ENCODE results near the gene USP49.
"Not testable (repeated sequence)": the region's sequence is repeated elsewhere in the genome, so short reads cannot be mapped to it uniquely, and the experiment has no call there.

The USP49 gene

GRCh38 chr6:41815587-41815986 is 79.6 kb downstream of the USP49 start:
- no peak overlapping the region for H3K4me3 ChIP-seq (ENCODE audit: low read depth, low read length)

- H3K4me3 ChIP-seq (ENCODE audit: low read depth, low read length), result no peak overlapping the region
These were observed 80.5 kb downstream of the USP49 start for GRCh38 chr6:41814629-41815028.

- no peak overlapping the region for H3K4me3 ChIP-seq (ENCODE audit: low read depth, low read length)
These were observed 81.2 kb downstream of the USP49 start for GRCh38 chr6:41813956-41814355.

GRCh38 chr6:41813469-41813868 is 81.7 kb downstream of the USP49 start:
- no peak overlapping the region for H3K4me3 ChIP-seq (ENCODE audit: low read depth, low read length)

GRCh38 chr6:41811946-41812345 is 83.2 kb downstream of the USP49 start:
- not testable (repeated sequence) for H3K4me3 ChIP-seq (ENCODE audit: low read depth, low read length)

GRCh38 chr6:41811095-41811494 is 84.1 kb downstream of the USP49 start:
- no peak overlapping the region for H3K4me3 ChIP-seq (ENCODE audit: low read depth, low read length)

- no peak overlapping the region for H3K4me3 ChIP-seq (ENCODE audit: low read depth, low read length)
These were observed 89.1 kb downstream of the USP49 start for GRCh38 chr6:41805830-41806774.

- H3K4me3 ChIP-seq (ENCODE audit: low read depth, low read length), result no peak overlapping the region
These were observed 93.8 kb downstream of the USP49 start for GRCh38 chr6:41801380-41801779.

GRCh38 chr6:41799559-41799911 is 95.6 kb downstream of the USP49 start:
- H3K4me3 ChIP-seq (ENCODE audit: low read depth, low read length), result no peak overlapping the region

GRCh38 chr6:41798901-41799558 is 96.1 kb downstream of the USP49 start:
- H3K4me3 ChIP-seq (ENCODE audit: low read depth, low read length), result no peak overlapping the region

GRCh38 chr6:41796474-41796873 is 98.7 kb downstream of the USP49 start:
- H3K4me3 ChIP-seq (ENCODE audit: low read depth, low read length), result no peak overlapping the region

GRCh38 chr6:41791984-41792383 is 103.2 kb downstream of the USP49 start:
- no peak overlapping the region for H3K4me3 ChIP-seq (ENCODE audit: low read depth, low read length)

GRCh38 chr6:41791305-41791704 is 103.9 kb downstream of the USP49 start:
- no peak overlapping the region for H3K4me3 ChIP-seq (ENCODE audit: low read depth, low read length)

GRCh38 chr6:41790045-41790444 is 105.1 kb downstream of the USP49 start:
- H3K4me3 ChIP-seq (ENCODE audit: low read depth, low read length), result no peak overlapping the region

GRCh38 chr6:41789390-41789724 is 105.8 kb downstream of the USP49 start:
- no peak overlapping the region for H3K4me3 ChIP-seq (ENCODE audit: low read depth, low read length)

- peak within 1 kb of the TSS; percentile 100 for H3K4me3 ChIP-seq (ENCODE audit: low read depth, low read length)
These were observed 107.8 kb downstream of the USP49 start, which contains the start of gene TOMM6 for GRCh38 chr6:41787219-41787917. Gene TOMM6 (plus strand): TSS chr6:41787694. CDS start chr6:41787698, 4 bp downstream.

- H3K4me3 ChIP-seq (ENCODE audit: low read depth, low read length), result peak overlapping the region; percentile 100
These were observed 108.5 kb downstream of the USP49 start for GRCh38 chr6:41786451-41787218.

- H3K4me3 ChIP-seq (ENCODE audit: low read depth, low read length), result peak overlapping the region; percentile 25
These were observed 109.3 kb downstream of the USP49 start for GRCh38 chr6:41785689-41786450.

GRCh38 chr6:41785254-41785653 is 109.9 kb downstream of the USP49 start:
- H3K4me3 ChIP-seq (ENCODE audit: low read depth, low read length), result no peak overlapping the region

GRCh38 chr6:41784581-41785171 is 110.5 kb downstream of the USP49 start:
- H3K4me3 ChIP-seq (ENCODE audit: low read depth, low read length), result no peak overlapping the region
